MM.1S (cell line): ENCODE data around the gene SH2D1B.

Experiments used
- CTCF ChIP-seq: fragments of 300-600 bp; sonication (generic); IDR thresholded peaks from 2 replicates; pipeline ENCODE4 v1.5.1; 2016; ENCODE audit warnings: antibody characterized with exemption, low read length, mixed read lengths
- EZH2phosphoT487 ChIP-seq: fragments of 300-600 bp; sonication (generic); IDR thresholded peaks from 2 replicates; pipeline ENCODE4 v1.6.1; 2018; ENCODE audit warnings: antibody characterized with exemption, low read length

DNA sequence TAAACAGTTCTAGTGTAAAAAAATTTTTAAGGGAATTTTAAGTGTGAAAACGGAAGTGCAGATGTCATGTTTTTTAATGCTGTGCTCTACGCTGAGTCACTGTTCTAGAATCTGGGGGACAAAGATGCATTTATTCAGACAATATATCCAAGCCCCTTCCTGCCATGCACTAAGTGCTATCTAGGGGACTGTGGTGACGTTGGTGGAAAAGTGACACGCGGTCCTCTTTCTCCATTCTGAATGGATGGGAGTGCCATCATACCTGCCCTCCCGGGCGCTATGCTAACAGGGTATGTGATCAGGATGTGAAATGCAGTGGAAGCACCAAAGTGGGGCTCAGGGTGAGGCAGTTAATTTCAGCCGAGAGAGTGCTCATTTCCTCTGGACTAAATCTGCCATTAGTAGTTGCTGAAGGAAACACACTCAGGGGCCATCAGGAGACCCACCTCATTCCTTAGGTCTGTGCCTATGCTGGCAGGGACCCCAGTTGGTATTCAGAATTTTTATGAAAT lies 23.8 kb downstream of the SH2D1B start:
- TF ChIP-seq CTCF (no peak), EZH2phosphoT487 (no peak)
